ENCODE data around the gene CD6. TPM values are rescaled to one million over a fixed set of nuclear protein-coding genes. Genes with fewer than 3 reads are reported as not detected.

CD6 gene
- total RNA-seq, 1 experiment from 2014 or later = 1.4 TPM

GRCh38 chr11:61034704-61035525 is 63.4 kb downstream of the CD6 start:
- no TSS peak for BruUV-seq (replicated peaks)
- POLR2A ChIA-PET = no interaction called here

More at GRCh38 chr11:61034704-61035525, 63.4 kb downstream of the CD6 start:
- H3K4me3 ChIP-seq (replicated peaks in 1 of 2; ENCODE audit: low read depth in 1 of 2, low read length in 2 of 2) = no peak overlapping the region
- ATAC-seq (no peak), DNase-seq (ENCODE audit: low read depth, low spot score) (no peak)
- ChIA-PET RAD21 (ENCODE audit: low non-redundant PET in 1 of 2, low total read pairs in 2 of 2, uncharacterized antibody in 2 of 2, unreplicated experiment in 2 of 2) (no interaction called here), CTCF (no interaction called here)
- TF ChIP-seq MAX (IDR thresholded peaks at IDR 0.05) = no peak
- TF ChIP-seq ZNF274 (IDR thresholded peaks at IDR 0.05; ENCODE audit: low read depth, low read length) = no peak
- no peak for TF ChIP-seq FOSL1 (IDR thresholded peaks at IDR 0.05; ENCODE audit: low read depth)
- no peak for TF ChIP-seq ELF1 (IDR thresholded peaks at IDR 0.05; ENCODE audit: borderline replicate concordance, low read depth)
- TF ChIP-seq CTCF (IDR thresholded peaks at IDR 0.05 in 2 of 3, conservative IDR thresholded peaks at IDR 0.05 in 1 of 3; ENCODE audit: borderline replicate concordance in 1 of 3, insufficient read depth in 1 of 3, low read depth in 2 of 3, low read length in 2 of 3) = no peak
- no peak for TF ChIP-seq YY1 (IDR thresholded peaks at IDR 0.05; ENCODE audit: extremely low read depth, insufficient replicate concordance, low read depth, low read length)
- TF ChIP-seq EZH2 (IDR thresholded peaks at IDR 0.05) = no peak
- no peak for TF ChIP-seq SRF (IDR thresholded peaks at IDR 0.05; ENCODE audit: low read depth)
- no peak for TF ChIP-seq ZFX (IDR thresholded peaks at IDR 0.05)
- TF ChIP-seq SIN3A (IDR thresholded peaks at IDR 0.05; ENCODE audit: low read depth) = no peak
- TF ChIP-seq SP1 (IDR thresholded peaks at IDR 0.05; ENCODE audit: low read depth) = no peak
- no peak for TF ChIP-seq RAD21 (IDR thresholded peaks at IDR 0.05; ENCODE audit: low read depth)
- TF ChIP-seq ZBTB33 (IDR thresholded peaks at IDR 0.05; ENCODE audit: extremely low read depth, insufficient replicate concordance, low read length) = no peak
- no peaks in the 10 kb centered on the region for H3K36me3 ChIP-seq (ENCODE audit: control insufficient read depth in 1 of 2, insufficient read depth in 2 of 2, low read length in 2 of 2)
- H3K9me2 ChIP-seq (ENCODE audit: insufficient read depth) = no peaks in the 10 kb centered on the region
- no peak overlapping the region for H3K27ac ChIP-seq (ENCODE audit: low read depth, low read length)
- no peaks in the 10 kb centered on the region for H3K79me2 ChIP-seq (ENCODE audit: insufficient read depth, low read length)
- no peak overlapping the region for H3K9ac ChIP-seq (ENCODE audit: low read length)
- H3K4me1 ChIP-seq (ENCODE audit: control insufficient read depth in 1 of 2, insufficient read depth in 2 of 2, low read length in 2 of 2) = no peaks in the 10 kb centered on the region
- intact Hi-C loops (cut with micrococcal nuclease) = no loop called here
- no peaks in the 10 kb centered on the region for H3K27me3 ChIP-seq (ENCODE audit: insufficient read depth, low read length)
- H3K4me2 ChIP-seq (ENCODE audit: low read length) = no peak overlapping the region
- no peaks in the 10 kb centered on the region for H4K20me1 ChIP-seq (ENCODE audit: insufficient read depth)
- H2AFZ ChIP-seq (ENCODE audit: low read depth, low read length, poor library complexity, severe bottlenecking) = no peak overlapping the region
- H3K9me3 ChIP-seq (ENCODE audit: control insufficient read depth in 1 of 2, insufficient read depth in 1 of 2, low read depth in 1 of 2, low read length in 2 of 2) = no peaks in the 10 kb centered on the region

All from HCT116 (cell line).